HG03280 (cell line): ENCODE results near the gene SLC35E3.
"Not testable (repeated sequence)": the region's sequence is repeated elsewhere in the genome, so short reads cannot be mapped to it uniquely, and the experiment has no call there.

ENCODE experiments used
- ATAC-seq: cut with Tn5 transposase; IDR thresholded peaks from one replicate; pipeline ENCODE4 v1.9.1; 2021; ENCODE audit warnings: mild to moderate bottlenecking, moderate library complexity; ENCODE audit not compliant: unreplicated experiment

The SLC35E3 gene

DNA sequence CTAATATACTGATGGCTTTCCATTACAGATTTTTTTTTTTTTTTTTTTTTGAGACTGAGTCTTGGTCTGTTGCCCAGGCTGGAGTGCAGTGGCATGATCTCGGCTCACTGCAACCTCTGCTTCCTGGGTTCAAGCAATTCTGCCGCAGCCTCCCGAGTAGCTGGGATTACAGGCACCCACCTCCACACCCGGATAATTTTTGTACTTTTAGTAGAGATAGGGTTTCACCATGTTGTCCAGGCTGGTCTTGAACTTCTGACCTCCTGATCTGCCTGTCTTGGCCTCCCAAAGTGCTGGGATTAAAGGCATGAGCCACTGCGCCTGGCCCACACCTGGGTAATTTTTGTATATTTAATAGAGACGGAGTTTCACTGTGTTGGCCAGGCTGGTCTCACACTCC, 65.6 kb downstream of the SLC35E3 start:
- ATAC-seq = not testable (repeated sequence)

- no peak for ATAC-seq
Measured at GRCh38 chr12:68812553-68813241, 66.7 kb downstream of the SLC35E3 start.

DNA sequence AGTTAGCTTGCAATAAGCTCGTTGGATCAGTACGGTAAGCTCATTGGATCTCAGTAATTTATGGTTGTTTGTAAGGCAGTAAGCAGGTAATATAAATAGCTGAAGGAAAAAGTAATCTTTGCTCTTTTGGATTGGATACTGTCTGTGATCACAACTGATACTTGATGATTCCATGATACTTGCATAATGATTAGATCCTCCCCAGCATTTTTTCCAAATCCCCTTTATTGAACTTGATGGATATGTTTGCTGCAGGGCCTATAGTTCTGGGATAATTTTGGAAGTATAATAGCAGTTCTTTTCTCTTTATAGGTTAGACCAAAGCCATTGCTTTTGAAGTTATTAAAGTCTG, 67.2 kb downstream of the SLC35E3 start:
- ATAC-seq = no peak

- no peak for ATAC-seq
Measured at GRCh38 chr12:68814490-68815231, 68.7 kb downstream of the SLC35E3 start.

DNA sequence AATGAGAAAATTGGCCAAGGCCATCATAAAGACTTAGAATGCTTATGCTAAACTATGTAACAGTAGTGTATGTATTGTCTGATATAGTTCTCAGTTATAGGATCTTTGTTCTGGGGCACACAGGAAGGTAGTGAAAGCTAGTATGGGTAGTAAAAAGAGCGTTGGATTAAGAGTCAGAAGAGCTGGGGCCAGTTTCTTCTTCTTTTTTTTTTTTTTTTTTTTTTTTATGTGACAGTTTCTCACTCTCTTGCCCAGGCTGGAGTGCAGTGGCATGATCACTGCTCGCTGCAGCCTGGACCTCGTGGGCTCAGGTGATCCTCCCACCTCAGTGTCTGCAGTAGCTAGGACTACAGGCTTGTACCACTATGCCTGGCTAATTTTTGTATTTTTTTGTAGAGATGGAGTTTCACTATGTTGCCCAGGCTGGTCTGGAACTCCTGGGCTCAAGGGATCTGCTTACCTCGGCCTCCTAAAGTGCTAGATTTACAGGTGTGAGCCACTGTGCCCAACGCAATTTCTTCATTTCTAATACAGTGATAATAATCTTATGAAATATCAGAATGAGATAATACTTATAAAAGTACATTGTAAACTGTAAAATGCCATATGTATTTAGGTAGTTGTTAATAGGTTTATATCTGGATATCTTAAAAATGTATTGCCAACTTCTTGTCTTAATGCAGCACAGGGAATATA, 69.4 kb downstream of the SLC35E3 start:
- no peak for ATAC-seq

DNA sequence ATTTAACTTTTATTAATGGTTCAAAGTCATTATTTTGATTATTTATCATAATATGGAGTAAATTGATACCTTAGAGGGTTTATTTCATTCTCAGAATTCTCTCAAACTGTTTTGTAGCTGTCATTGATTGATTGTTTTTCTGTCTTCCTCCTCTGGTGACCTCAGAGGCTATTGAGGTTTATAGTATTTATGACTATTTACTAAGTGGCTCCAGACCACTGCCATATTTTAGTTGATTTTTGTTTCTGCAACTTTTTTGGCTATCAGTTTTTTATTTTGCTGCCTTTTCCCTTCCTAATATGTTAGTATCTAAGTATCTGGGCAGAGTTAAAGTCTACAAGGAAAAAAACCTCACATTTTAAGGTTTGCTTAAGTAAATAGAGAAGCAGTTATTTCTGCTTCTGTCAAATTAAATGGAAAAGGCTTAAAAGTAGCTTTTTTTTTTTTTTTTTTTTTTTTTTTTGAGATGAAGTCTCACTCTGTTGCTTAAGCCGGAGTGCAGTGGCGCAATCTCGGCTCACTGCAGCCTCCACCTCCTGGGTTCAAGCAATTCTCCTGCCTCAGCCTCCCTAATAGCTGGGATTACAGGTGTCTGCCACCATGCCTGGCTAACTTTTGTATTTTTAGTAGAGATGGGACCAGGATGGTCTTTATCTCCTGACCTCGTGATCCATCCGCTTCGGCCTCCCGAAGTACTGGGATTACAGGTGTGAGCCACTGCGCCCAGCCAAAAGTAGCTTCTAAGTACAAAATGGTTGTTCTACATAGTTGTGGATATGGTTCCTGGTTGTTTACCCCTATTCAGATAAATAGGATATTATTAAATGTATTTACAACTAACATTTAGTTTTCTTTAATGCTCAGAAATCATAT, 70.2 kb downstream of the SLC35E3 start:
- no peak for ATAC-seq

DNA sequence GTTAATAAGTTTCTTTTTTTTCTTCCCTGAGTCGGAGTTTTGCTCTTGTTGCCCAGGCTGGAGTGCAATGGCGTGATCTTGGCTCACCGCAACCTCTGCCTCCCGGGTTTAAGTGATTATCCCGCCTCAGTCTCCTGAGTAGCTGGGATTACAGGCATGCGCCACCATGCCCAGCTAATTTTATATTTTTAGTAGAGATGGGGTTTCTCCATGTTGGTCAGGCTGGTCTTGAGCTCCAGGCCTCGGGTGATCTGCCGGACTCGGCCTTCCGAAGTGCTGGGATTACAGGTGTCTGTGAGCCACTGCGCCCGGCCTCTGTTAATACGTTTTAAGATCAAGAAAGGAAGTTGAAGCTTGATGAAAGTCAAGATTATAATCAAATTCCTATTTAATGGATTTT, 73.5 kb downstream of the SLC35E3 start:
- not testable (repeated sequence) for ATAC-seq

DNA sequence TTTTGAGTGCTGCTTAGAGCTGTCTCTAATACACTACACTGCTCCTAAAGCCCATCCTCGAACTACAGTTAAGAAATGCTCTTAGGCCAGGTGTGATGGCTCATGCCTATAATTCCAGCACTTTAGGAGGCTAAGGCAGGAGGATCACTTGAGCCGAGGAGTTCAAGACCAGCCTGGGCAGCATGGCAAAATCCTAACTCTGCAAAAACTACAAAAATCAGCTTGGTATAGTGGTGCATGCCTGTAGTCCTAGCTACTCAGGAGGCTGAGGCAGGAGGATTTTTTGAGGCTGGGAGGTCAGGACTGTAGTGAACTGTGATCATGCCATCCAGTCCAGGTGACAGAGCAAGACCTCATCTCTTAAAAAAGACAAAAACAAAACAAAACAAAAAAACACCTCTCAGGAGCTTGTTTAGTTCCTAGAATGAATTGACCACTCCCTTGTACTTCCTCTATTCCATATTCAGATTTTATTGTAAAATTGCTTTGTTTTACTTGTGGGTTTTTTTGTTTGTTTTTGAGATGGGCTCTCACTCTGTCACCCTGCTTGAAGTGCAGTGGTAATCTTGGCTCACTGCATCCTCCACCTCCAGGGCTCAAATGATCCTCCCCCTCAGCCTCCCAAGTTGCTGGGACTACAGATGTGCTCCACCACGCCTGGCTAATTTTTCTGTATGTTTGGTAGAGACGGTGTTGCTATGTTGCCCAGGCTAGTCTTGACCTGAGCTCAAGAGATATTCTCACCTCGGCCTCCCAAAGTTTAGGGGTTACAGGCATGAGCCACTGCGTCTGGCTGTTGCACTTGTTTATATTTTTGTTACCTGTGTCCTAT, 75.6 kb downstream of the SLC35E3 start:
- no peak for ATAC-seq

DNA sequence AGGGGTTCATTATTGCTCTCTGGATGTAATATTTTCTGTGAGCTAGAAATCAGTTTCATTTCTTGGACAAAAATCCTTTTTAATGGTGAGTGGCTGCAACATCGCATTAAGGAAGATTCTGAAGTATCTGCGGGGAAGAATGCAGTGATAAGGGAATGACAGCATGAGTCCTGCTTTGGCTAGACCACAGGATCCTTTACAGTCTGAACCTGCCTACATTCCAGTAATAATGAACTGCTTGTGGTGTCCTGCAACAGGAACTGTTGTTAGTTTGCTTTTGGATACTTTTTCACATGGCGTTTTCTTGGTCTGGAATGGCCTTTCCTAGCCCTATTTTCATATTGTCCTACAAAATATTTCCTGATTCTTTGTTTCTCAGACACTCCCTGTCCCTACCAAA, 77.7 kb downstream of the SLC35E3 start:
- no peak for ATAC-seq

GRCh38 chr12:68824131-68824530, 78.2 kb downstream of the SLC35E3 start:
- no peak for ATAC-seq

GRCh38 chr12:68824597-68825250, 78.7 kb downstream of the SLC35E3 start:
- ATAC-seq = no peak

DNA sequence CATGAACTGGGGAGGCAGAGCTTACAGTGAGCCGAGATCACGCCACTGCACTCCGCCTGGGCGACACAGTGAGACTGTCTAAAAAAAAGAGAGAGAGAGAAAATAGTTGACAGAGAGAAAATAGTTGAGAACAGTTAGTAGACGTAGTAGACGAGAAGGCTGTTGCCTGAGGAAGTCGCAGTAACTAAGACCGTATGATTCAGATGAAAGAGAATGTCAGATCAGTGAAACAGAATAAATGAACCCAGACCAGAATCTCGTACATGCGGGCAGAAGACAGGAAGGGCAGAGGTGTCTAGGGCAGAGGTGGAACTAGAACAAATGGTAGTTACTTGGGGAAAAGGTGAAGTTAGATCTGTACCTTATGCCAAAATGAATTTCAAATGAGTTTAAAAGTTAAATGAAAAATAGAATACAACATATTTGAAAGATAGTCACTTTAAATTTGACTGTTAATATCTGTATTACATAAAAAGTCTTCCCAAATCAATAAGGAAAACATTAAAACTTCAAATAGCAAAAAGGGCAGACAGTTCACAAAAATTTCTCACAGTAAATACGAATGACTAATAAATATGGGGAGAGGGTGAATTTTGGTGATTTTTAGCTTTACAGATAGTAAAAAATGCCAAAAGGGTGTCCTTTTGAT, 79.7 kb downstream of the SLC35E3 start:
- no peak for ATAC-seq

DNA sequence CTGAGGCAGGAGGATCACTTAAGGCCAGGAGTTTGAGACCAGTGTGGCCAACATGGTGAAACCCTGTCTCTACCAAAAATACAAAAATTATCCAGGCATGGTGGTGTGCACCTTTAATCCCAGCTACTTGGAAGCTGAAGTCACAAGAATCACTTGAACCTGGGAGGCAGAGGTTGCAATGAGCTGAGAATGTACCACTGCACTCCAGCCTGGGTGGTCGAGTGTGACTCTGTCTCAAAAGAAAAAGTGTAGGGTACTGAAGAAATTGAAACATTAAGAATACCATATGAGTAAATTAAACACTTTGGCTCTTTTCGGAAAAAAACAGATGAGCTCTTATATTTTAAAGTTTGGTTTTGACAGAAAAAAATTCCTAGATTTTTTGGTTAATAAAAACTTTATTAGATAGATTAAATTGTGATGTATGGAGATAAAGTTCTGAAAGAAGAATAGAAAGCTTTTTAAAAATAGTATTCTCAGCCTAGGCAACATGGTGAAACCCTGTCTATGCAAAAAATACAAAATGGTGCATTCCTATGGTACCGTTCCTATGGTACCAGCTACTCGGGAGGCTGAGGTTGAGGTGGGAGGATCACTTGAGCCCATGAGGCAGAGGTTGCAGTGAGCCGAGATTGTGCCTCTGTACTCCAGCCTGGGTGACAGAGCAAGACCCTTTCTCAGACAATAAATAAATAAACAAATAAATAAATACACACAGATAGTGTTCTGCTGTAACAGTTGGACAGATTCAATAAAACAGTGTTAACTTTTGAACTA, 82.1 kb downstream of the SLC35E3 start:
- no peak for ATAC-seq

GRCh38 chr12:68828672-68829068, 82.7 kb downstream of the SLC35E3 start:
- no peak for ATAC-seq
